HUES6 (cell line): ENCODE results near the gene HECTD2.
A peak's percentile ranks its signal among the peaks of the same experiment; 100 is the strongest.
"Not testable (repeated sequence)": the region's sequence is repeated elsewhere in the genome, so short reads cannot be mapped to it uniquely, and the experiment has no call there.

Source experiments
- H3K27ac ChIP-seq: 2 replicates; pipeline ENCODE4 v1.7.0; 2013; ENCODE audit warnings: low read depth, mild to moderate bottlenecking, low read length, inconsistent platforms
- H3K27me3 ChIP-seq: 2 replicates; pipeline ENCODE4 v1.6.1; 2013; ENCODE audit warnings: low read length; ENCODE audit not compliant: control insufficient read depth, insufficient read depth
- H3K36me3 ChIP-seq: 2 replicates; pipeline ENCODE4 v1.6.1; 2013; ENCODE audit warnings: low read length; ENCODE audit not compliant: control insufficient read depth, insufficient read depth
- H3K4me1 ChIP-seq: 2 replicates; pipeline ENCODE4 v1.6.1; 2013; ENCODE audit warnings: low read length; ENCODE audit not compliant: control insufficient read depth, insufficient read depth
- H3K4me3 ChIP-seq: 2 replicates; pipeline ENCODE4 v1.5.1; 2013; ENCODE audit warnings: low read depth, low read length
- H3K9ac ChIP-seq: one replicate; pipeline ENCODE4 v1.6.1; 2013; ENCODE audit warnings: mild to moderate bottlenecking, low read length
- H3K9me3 ChIP-seq: 2 replicates; pipeline ENCODE4 v1.6.1; 2013; ENCODE audit warnings: low read depth, low read length; ENCODE audit not compliant: control insufficient read depth, insufficient read depth

HECTD2 gene

DNA sequence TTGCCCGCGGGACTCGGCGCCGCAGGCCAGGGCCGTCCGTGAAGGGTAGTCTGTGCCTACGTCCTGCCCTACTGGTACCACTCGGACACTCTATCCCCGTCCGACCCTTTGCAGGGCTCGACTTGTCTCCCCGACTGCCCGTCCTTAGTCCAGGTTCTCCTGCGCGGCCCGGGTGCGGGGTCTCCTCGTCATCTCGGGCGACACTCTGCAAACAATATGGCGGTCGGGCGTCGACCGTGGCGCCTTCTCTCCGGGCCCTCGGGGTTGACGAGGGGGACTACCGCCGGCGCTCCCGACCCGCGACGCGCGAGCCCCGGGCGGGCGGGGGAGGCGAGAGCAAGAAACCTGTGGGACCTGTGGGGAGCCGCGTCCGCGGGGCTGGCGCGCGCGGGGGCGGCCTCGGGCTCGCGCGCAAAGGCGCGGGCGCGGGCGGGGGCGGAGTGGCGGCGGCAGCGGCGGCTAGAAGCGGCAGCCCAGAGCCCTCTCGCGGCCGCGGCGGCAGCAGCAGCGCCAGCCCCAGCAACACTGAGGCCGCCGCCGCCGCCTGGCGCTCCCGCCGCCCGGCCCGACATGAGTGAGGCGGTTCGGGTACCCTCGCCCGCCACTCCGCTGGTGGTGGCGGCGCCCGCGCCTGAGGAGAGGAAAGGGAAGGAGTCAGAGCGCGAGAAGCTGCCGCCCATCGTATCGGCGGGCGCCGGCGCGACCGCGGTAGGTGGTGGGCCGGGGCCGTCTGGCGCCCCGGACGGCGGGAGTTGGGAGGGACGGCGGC is at the start of gene HECTD2:
Gene HECTD2 (plus strand): TSS at position 476 of the 769 bp plus-strand sequence. CDS start 95 bp downstream, at position 571.
- Histone ChIP-seq H3K9ac (peak within 1 kb of the TSS; percentile 100), H3K27ac (peak within 1 kb of the TSS; percentile 99), H3K36me3 (no peaks in the 10 kb centered on the region), H3K4me1 (peaks cover 37% of the 10 kb centered on the region), H3K27me3 (no peaks in the 10 kb centered on the region; the same call in 1 of the 2 replicates), H3K4me3 (peak within 1 kb of the TSS; percentile 99), H3K9me3 (no peaks in the 10 kb centered on the region)

GRCh38 chr10:91360461-91360860 is 49.7 kb upstream of the HECTD2 start:
- Histone ChIP-seq H3K27ac (no peak overlapping the region), H3K4me1 (no peaks in the 10 kb centered on the region), H3K9me3 (no peaks in the 10 kb centered on the region), H3K4me3 (no peak overlapping the region), H3K27me3 (no peaks in the 10 kb centered on the region), H3K9ac (no peak overlapping the region), H3K36me3 (no peaks in the 10 kb centered on the region)

- H3K27me3 ChIP-seq, H3K9ac ChIP-seq, H3K27ac ChIP-seq, H3K36me3 ChIP-seq, H3K4me3 ChIP-seq, H3K9me3 ChIP-seq, H3K4me1 ChIP-seq: not testable (repeated sequence)
Measured at GRCh38 chr10:91365519-91365918, 44.6 kb upstream of the HECTD2 start.

DNA sequence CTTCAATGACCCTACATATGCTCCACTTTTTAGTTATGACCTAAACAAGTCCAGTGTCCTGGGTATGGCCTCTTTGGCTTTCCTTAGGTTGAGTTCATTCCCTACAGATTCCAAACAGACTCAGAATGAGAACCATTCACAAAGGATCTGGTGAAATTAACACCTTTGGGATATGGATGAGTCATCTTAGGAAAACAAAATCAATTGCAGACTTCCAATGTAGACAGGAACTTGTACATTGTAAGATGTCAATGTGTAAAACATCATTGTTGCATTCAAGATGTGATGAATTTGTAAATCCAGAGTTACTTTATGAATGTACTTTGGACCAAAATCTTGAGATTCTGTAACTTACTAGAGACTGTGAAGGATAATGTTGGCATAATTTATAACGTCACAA is 43.4 kb upstream of the HECTD2 start:
- Histone ChIP-seq H3K36me3 (no peaks in the 10 kb centered on the region), H3K27me3 (no peaks in the 10 kb centered on the region), H3K9me3 (no peaks in the 10 kb centered on the region), H3K4me3 (no peak overlapping the region), H3K4me1 (no peaks in the 10 kb centered on the region), H3K27ac (no peak overlapping the region), H3K9ac (no peak overlapping the region)

DNA sequence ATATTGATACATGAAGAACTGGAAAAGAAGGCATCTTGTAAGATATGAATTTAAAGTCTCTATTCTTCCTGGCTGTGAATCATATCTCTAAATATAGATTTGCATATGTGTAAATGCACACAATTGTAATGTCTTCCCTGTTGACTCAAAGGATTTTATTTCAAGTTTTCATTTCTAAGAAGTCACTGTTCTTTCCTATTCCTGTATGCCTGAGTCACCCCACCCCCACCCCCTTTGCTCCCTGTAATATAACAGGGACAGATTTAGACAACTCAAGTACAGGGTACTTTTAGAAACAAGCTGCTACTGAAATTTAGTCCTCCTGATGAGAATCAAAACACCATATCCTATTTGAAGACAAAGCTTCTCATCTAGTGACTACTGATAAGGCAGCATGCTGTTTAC is 43.0 kb upstream of the HECTD2 start:
- Histone ChIP-seq H3K4me1 (no peaks in the 10 kb centered on the region), H3K36me3 (no peaks in the 10 kb centered on the region), H3K9me3 (no peaks in the 10 kb centered on the region), H3K4me3 (no peak overlapping the region), H3K9ac (no peak overlapping the region), H3K27ac (no peak overlapping the region), H3K27me3 (no peaks in the 10 kb centered on the region)

GRCh38 chr10:91367558-91367957 is 42.6 kb upstream of the HECTD2 start:
- Histone ChIP-seq H3K27me3 (no peaks in the 10 kb centered on the region), H3K9me3 (no peaks in the 10 kb centered on the region), H3K9ac (no peak overlapping the region), H3K4me3 (no peak overlapping the region), H3K36me3 (no peaks in the 10 kb centered on the region), H3K27ac (no peak overlapping the region), H3K4me1 (no peaks in the 10 kb centered on the region)

GRCh38 chr10:91369978-91370589 is 40.1 kb upstream of the HECTD2 start:
- not testable (repeated sequence) for H3K4me3 ChIP-seq, H3K9ac ChIP-seq, H3K36me3 ChIP-seq, H3K4me1 ChIP-seq, H3K27me3 ChIP-seq, H3K27ac ChIP-seq, H3K9me3 ChIP-seq

- H3K4me3 ChIP-seq = no peak overlapping the region
- H3K27ac ChIP-seq = no peak overlapping the region
- H3K9ac ChIP-seq = no peak overlapping the region
Measured at GRCh38 chr10:91374052-91374451, 36.1 kb upstream of the HECTD2 start.

DNA sequence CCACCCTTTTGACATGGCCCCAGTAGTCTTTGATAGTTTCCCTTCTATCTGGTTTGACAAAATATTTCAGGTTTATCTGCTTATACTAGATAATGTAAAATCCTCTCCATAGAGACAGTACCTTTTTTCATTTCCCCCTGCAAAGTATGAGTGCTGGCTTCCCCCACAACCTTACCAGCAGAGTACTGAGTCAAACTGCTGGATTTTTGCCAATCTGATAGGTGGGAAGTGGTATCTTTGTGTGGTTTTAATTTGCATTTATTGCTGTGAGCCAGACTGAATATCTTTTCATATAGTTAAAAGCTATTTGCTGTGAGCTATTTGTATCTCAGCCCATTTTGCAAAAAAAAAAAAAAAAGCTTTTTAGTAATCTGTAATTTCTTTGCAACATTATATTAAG is 32.1 kb upstream of the HECTD2 start:
- Histone ChIP-seq H3K27ac (no peak overlapping the region), H3K4me3 (no peak overlapping the region), H3K27me3 (no peaks in the 10 kb centered on the region), H3K36me3 (no peaks in the 10 kb centered on the region), H3K4me1 (peaks cover 5% of the 10 kb centered on the region; the same call in 1 of the 2 replicates), H3K9me3 (peaks cover 9% of the 10 kb centered on the region; the same call in 1 of the 2 replicates), H3K9ac (no peak overlapping the region)

More at GRCh38 chr10:91374052-91374451, 36.1 kb upstream of the HECTD2 start:
- Histone ChIP-seq H3K9me3 (peaks cover 9% of the 10 kb centered on the region; the same call in 1 of the 2 replicates), H3K27me3 (no peaks in the 10 kb centered on the region), H3K4me1 (no peaks in the 10 kb centered on the region), H3K36me3 (no peaks in the 10 kb centered on the region)

- no peak overlapping the region for H3K4me3 ChIP-seq
- H3K27ac ChIP-seq = no peak overlapping the region
- no peaks in the 10 kb centered on the region for H3K36me3 ChIP-seq
- peaks cover 5% of the 10 kb centered on the region; the same call in 1 of the 2 replicates for H3K4me1 ChIP-seq
- 0 out of 2 replicates have a peak, but pooled peaks cover 2% of the 10 kb centered on the region for H3K9me3 ChIP-seq
- no peak overlapping the region for H3K9ac ChIP-seq
- H3K27me3 ChIP-seq = no peaks in the 10 kb centered on the region
Measured at GRCh38 chr10:91380873-91381256, 29.3 kb upstream of the HECTD2 start.

DNA sequence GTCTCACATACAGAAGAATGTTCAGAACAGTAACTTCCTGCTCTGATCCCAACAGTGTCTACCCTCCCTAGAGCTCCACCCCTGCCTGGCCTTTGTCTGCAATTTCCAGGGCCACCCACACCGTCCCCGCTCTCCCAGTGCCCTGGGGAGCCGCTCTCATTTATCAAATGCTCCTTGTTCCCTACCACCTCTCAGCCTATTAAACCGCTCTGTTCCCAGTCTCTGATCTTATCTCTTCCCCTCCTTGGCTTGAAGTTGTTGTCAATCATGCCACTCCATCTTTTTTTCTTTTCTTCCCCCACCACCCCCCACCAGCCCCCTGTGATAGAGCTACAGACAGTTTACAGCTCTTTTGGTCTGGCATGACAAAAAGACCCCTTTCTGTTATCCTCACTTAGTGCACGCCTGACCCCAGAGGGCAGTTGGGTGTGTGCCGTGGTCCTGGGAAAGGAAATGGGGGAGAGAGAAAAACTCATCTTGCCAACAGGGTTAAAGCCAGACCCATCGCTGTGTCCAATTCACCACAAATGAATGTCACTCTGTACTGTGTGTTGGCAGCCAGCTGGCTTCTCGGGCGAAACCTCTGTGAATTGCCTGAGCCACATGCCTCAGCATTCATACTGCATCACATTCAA is 28.8 kb upstream of the HECTD2 start:
- H3K9me3 ChIP-seq = 0 out of 2 replicates have a peak, but pooled peaks cover 2% of the 10 kb centered on the region
- no peak overlapping the region for H3K9ac ChIP-seq
- H3K27me3 ChIP-seq = no peaks in the 10 kb centered on the region
- H3K36me3 ChIP-seq = no peaks in the 10 kb centered on the region
- H3K4me3 ChIP-seq = no peak overlapping the region
- H3K4me1 ChIP-seq = peaks cover 5% of the 10 kb centered on the region; the same call in 1 of the 2 replicates
- H3K27ac ChIP-seq = no peak overlapping the region; the same call in 1 of the 2 replicates
